ENCODE measurements around the gene DENND11.

The DENND11 gene

GRCh38 chr7:141660259-141660658 lies 41.7 kb downstream of the DENND11 start:
- TF ChIP-seq TOX (CRISPR knock-in tag; IDR thresholded peaks at IDR 0.05; ENCODE audit: borderline replicate concordance) (no peak), POU6F1 (CRISPR knock-in tag; IDR thresholded peaks at IDR 0.05; ENCODE audit: borderline replicate concordance, low read depth) (no peak)
- no peak for ATAC-seq

GRCh38 chr7:141659501-141659900 lies 42.5 kb downstream of the DENND11 start:
- TF ChIP-seq PATZ1 (CRISPR knock-in tag; IDR thresholded peaks at IDR 0.05; ENCODE audit: borderline replicate concordance), result no peak
- no peak for TF ChIP-seq ESRRG (CRISPR knock-in tag; IDR thresholded peaks at IDR 0.05)
- TF ChIP-seq TOX (CRISPR knock-in tag; IDR thresholded peaks at IDR 0.05; ENCODE audit: borderline replicate concordance), result no peak
- TF ChIP-seq OSR1 (CRISPR knock-in tag; IDR thresholded peaks at IDR 0.05), result no peak
- TF ChIP-seq, protein P1, sequence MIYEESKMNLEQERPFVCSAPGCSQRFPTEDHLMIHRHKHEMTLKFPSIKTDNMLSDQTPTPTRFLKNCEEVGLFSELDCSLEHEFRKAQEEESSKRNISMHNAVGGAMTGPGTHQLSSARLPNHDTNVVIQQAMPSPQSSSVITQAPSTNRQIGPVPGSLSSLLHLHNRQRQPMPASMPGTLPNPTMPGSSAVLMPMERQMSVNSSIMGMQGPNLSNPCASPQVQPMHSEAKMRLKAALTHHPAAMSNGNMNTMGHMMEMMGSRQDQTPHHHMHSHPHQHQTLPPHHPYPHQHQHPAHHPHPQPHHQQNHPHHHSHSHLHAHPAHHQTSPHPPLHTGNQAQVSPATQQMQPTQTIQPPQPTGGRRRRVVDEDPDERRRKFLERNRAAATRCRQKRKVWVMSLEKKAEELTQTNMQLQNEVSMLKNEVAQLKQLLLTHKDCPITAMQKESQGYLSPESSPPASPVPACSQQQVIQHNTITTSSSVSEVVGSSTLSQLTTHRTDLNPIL (CRISPR knock-in tag; IDR thresholded peaks at IDR 0.05; ENCODE audit: low read depth), result no peak
- no peak for TF ChIP-seq POU6F1 (CRISPR knock-in tag; IDR thresholded peaks at IDR 0.05; ENCODE audit: borderline replicate concordance, low read depth)
- no peak for TF ChIP-seq CSDC2 (CRISPR knock-in tag; IDR thresholded peaks at IDR 0.05)
- no peak for TF ChIP-seq BACH2 (CRISPR knock-in tag; IDR thresholded peaks at IDR 0.05; ENCODE audit: borderline replicate concordance)

GRCh38 chr7:141654551-141654950 lies 47.4 kb downstream of the DENND11 start:
- TF ChIP-seq TCF4 (CRISPR knock-in tag; IDR thresholded peaks at IDR 0.05; ENCODE audit: borderline replicate concordance), result no peak
- TF ChIP-seq CSRNP3 (CRISPR knock-in tag; IDR thresholded peaks at IDR 0.05), result no peak
- no peak for TF ChIP-seq ZFP30 (CRISPR knock-in tag; IDR thresholded peaks at IDR 0.05)
- TF ChIP-seq ZNF70 (CRISPR knock-in tag; IDR thresholded peaks at IDR 0.05), result no peak
- TF ChIP-seq ZC3H10 (CRISPR knock-in tag; IDR thresholded peaks at IDR 0.05), result no peak
- no peak for TF ChIP-seq ZFP3 (CRISPR knock-in tag; IDR thresholded peaks at IDR 0.05)
- no peak for TF ChIP-seq ZNF8 (CRISPR knock-in tag; IDR thresholded peaks at IDR 0.05)
- no peak for TF ChIP-seq CSDC2 (CRISPR knock-in tag; IDR thresholded peaks at IDR 0.05)
- TF ChIP-seq TSHZ2 (CRISPR knock-in tag; IDR thresholded peaks at IDR 0.05), result no peak
- TF ChIP-seq OSR1 (CRISPR knock-in tag; IDR thresholded peaks at IDR 0.05), result no peak
- no peak for TF ChIP-seq ARNTL (CRISPR knock-in tag; IDR thresholded peaks at IDR 0.05; ENCODE audit: borderline replicate concordance, low read depth)
- no peak for TF ChIP-seq ISL1 (CRISPR knock-in tag; IDR thresholded peaks at IDR 0.05)
- no peak for TF ChIP-seq BACH2 (CRISPR knock-in tag; IDR thresholded peaks at IDR 0.05; ENCODE audit: borderline replicate concordance)
- no peak for TF ChIP-seq PPARA (CRISPR knock-in tag; IDR thresholded peaks at IDR 0.05; ENCODE audit: borderline replicate concordance)
- TF ChIP-seq POU6F1 (CRISPR knock-in tag; IDR thresholded peaks at IDR 0.05; ENCODE audit: borderline replicate concordance, low read depth), result no peak
- no peak for TF ChIP-seq PATZ1 (CRISPR knock-in tag; IDR thresholded peaks at IDR 0.05; ENCODE audit: borderline replicate concordance)
- TF ChIP-seq RARB (CRISPR knock-in tag; IDR thresholded peaks at IDR 0.05), result no peak
- TF ChIP-seq ZNF565 (CRISPR knock-in tag; conservative IDR thresholded peaks at IDR 0.05; ENCODE audit: low read depth), result no peak
- no peak for TF ChIP-seq SNAI2 (CRISPR knock-in tag; IDR thresholded peaks at IDR 0.05)
- peak; percentile 83 for ATAC-seq

More at GRCh38 chr7:141659501-141659900, 42.5 kb downstream of the DENND11 start:
- ATAC-seq, result no peak
